OCI-LY3 (cell line): ENCODE data around the gene WDSUB1.
A peak's percentile ranks its signal among the peaks of the same experiment; 100 is the strongest.

Experiments used
- H2AFZ ChIP-seq: fragments of 200-600, 300-600 bp; shearing (Covaris generic); 2 replicates; pipeline ENCODE4 v1.6.0; 2014; ENCODE audit warnings: antibody characterized with exemption, low read depth, low read length
- H3K27ac ChIP-seq: fragments of 200-600, 300-600 bp; sonication (generic); 2 replicates; pipeline ENCODE4 v1.5.1; 2014; ENCODE audit warnings: mild to moderate bottlenecking, low read length, moderate library complexity, mixed read lengths
- H3K27me3 ChIP-seq: fragments of 200-600, 300-600 bp; sonication (generic); 2 replicates; pipeline ENCODE4 v1.6.1; 2014; ENCODE audit warnings: low read depth, low read length, mixed read lengths
- H3K36me3 ChIP-seq: fragments of 200-600, 300-600 bp; sonication (generic); replicated peaks from 2 replicates; pipeline ENCODE3; 2014; ENCODE audit warnings: low read depth, low read length, mixed read lengths
- H3K4me1 ChIP-seq: fragments of 300-600, 200-600 bp; sonication (generic); 2 replicates; pipeline ENCODE4 v1.6.1; 2014; ENCODE audit warnings: low read length, mixed read lengths
- H3K4me2 ChIP-seq: fragments of 200-600, 300-600 bp; sonication (generic); 2 replicates; pipeline ENCODE4 v1.6.1; 2014; ENCODE audit warnings: low read length, mixed read lengths
- H3K4me3 ChIP-seq: fragments of 300-600, 200-600 bp; sonication (generic); 2 replicates; pipeline ENCODE4 v1.5.1; 2014; ENCODE audit warnings: antibody characterized with exemption, mild to moderate bottlenecking, low read length, moderate library complexity
- H3K79me2 ChIP-seq: fragments of 300-600, 200-600 bp; shearing (Covaris generic); 2 replicates; pipeline ENCODE4 v1.6.1; 2014; ENCODE audit warnings: mild to moderate bottlenecking, low read length, mixed read lengths
- H3K9ac ChIP-seq: fragments of 300-600, 200-600 bp; shearing (Covaris generic); 2 replicates; pipeline ENCODE4 v1.6.0; 2014; ENCODE audit warnings: mild to moderate bottlenecking, low read length, moderate library complexity
- H3K9me3 ChIP-seq: fragments of 200-600, 300-600 bp; shearing (Covaris generic); 2 replicates; pipeline ENCODE4 v1.6.1; 2014; ENCODE audit warnings: low read length, mixed read lengths; ENCODE audit not compliant: insufficient read depth
- H4K20me1 ChIP-seq: fragments of 200-600, 300-600 bp; sonication (generic); 2 replicates; pipeline ENCODE4 v1.6.1; 2016; ENCODE audit warnings: low read length, mixed read lengths; ENCODE audit not compliant: insufficient read depth
- EZH2phosphoT487 ChIP-seq: fragments of 200-600 bp; shearing (Covaris generic); IDR thresholded peaks from 2 replicates; pipeline ENCODE4 v1.6.1; 2018; ENCODE audit warnings: antibody characterized with exemption, mixed run types, low read depth
- TF ChIP-seq, protein P1 (sequence below): fragments of 200-600, 300-600 bp; sonication (generic); IDR thresholded peaks from 2 replicates; pipeline ENCODE4 v1.5.1; 2014; ENCODE audit warnings: antibody characterized with exemption, low read length, low read depth

WDSUB1 gene

DNA sequence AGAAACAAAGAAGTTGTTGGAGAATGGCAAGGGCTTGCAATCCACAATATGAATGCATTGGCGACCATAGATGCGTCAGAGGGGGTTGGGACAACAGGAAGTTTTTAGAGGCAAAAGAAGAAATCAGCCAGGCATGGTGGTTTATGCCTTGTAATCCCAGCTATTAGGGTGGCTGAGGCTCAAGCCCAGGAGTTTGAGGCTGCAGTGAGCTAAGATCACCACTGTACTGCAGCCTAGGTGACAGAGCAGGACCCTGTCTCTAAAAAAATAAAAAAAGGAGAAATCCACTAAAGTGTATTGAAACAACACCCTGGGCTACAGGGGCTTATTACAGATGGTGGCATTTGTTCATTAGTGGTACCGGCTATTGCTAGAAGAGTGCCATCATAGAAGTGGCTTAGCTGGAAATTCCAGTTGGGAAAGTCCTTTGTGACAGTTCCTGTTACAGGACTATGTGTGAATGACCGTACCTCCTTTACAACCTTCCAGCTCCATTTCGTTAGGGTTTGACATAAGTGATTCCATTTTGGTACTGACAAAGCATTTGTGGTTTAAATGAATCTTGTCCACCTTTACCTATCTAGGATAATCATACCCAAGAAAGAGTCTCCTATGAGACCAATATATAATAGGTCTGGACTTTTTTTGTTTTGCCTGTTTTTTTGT, 10.7 kb upstream of the WDSUB1 start:
- Histone ChIP-seq H3K27ac (no peak overlapping the region), H3K4me2 (no peak overlapping the region), H3K9me3 (no peaks in the 10 kb centered on the region), H3K79me2 (no peaks in the 10 kb centered on the region), H3K9ac (no peak overlapping the region), H2AFZ (no peak overlapping the region), H3K36me3 (no peaks in the 10 kb centered on the region), H4K20me1 (no peaks in the 10 kb centered on the region), H3K4me3 (no peak overlapping the region), H3K27me3 (no peaks in the 10 kb centered on the region), H3K4me1 (no peaks in the 10 kb centered on the region)
- no peak for TF ChIP-seq EZH2phosphoT487
- TF ChIP-seq, protein P1, sequence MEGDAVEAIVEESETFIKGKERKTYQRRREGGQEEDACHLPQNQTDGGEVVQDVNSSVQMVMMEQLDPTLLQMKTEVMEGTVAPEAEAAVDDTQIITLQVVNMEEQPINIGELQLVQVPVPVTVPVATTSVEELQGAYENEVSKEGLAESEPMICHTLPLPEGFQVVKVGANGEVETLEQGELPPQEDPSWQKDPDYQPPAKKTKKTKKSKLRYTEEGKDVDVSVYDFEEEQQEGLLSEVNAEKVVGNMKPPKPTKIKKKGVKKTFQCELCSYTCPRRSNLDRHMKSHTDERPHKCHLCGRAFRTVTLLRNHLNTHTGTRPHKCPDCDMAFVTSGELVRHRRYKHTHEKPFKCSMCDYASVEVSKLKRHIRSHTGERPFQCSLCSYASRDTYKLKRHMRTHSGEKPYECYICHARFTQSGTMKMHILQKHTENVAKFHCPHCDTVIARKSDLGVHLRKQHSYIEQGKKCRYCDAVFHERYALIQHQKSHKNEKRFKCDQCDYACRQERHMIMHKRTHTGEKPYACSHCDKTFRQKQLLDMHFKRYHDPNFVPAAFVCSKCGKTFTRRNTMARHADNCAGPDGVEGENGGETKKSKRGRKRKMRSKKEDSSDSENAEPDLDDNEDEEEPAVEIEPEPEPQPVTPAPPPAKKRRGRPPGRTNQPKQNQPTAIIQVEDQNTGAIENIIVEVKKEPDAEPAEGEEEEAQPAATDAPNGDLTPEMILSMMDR = no peak

DNA sequence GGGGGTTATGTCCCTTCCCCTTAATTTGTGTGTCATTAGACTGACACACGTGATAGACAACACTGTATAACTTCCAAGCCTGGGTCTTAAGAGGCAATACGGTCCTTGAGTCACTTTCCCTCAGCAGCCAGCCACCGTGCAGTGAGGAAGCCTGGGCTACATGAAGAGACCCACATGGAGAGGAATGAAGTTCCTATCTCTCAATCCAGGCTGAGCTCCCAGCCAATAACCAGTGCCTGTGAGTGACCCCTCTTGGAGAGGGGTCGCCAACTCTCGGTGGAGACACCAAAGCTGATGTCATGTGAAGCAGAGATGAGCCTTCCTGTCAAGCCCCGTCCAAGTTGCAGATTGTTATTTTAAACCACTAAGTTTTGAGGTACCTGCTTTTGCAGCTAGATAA, 5.7 kb upstream of the WDSUB1 start:
- H3K79me2 ChIP-seq = no peaks in the 10 kb centered on the region
- no peak overlapping the region; the same call in 1 of the 2 replicates for H2AFZ ChIP-seq
- no peaks in the 10 kb centered on the region for H3K36me3 ChIP-seq
- no peak overlapping the region for H3K4me3 ChIP-seq
- H3K9ac ChIP-seq = no peak overlapping the region
- no peaks in the 10 kb centered on the region for H4K20me1 ChIP-seq
- H3K4me1 ChIP-seq = peaks cover 5% of the 10 kb centered on the region; the same call in 1 of the 2 replicates
- no peak overlapping the region for H3K4me2 ChIP-seq
- no peak overlapping the region for H3K27ac ChIP-seq
- TF ChIP-seq EZH2phosphoT487 = no peak
- no peaks in the 10 kb centered on the region for H3K9me3 ChIP-seq
- H3K27me3 ChIP-seq = no peaks in the 10 kb centered on the region

- no peak overlapping the region for H2AFZ ChIP-seq
- peaks cover 7% of the 10 kb centered on the region for H3K79me2 ChIP-seq
- no peaks in the 10 kb centered on the region for H3K9me3 ChIP-seq
- no peak overlapping the region for H3K4me2 ChIP-seq
- H4K20me1 ChIP-seq = no peaks in the 10 kb centered on the region
- no peaks in the 10 kb centered on the region for H3K27me3 ChIP-seq
- TF ChIP-seq, protein P1 = no peak
- H3K27ac ChIP-seq = no peak overlapping the region
- no peak overlapping the region for H3K9ac ChIP-seq
- peaks cover 11% of the 10 kb centered on the region for H3K4me1 ChIP-seq
- no peaks in the 10 kb centered on the region for H3K36me3 ChIP-seq
- no peak overlapping the region for H3K4me3 ChIP-seq
Observed at GRCh38 chr2:159290289-159290907, 3.9 kb upstream of the WDSUB1 start.

GRCh38 chr2:159287733-159288132, 1.2 kb upstream of the WDSUB1 start:
- Histone ChIP-seq H3K4me2 (peak overlapping the region; percentile 74; the same call in 1 of the 2 replicates), H3K36me3 (no peaks in the 10 kb centered on the region), H2AFZ (no peak overlapping the region), H3K9me3 (no peaks in the 10 kb centered on the region), H3K4me3 (no peak overlapping the region), H3K27ac (no peak overlapping the region), H3K27me3 (no peaks in the 10 kb centered on the region), H4K20me1 (no peaks in the 10 kb centered on the region), H3K4me1 (peaks cover 11% of the 10 kb centered on the region), H3K9ac (no peak overlapping the region), H3K79me2 (peaks cover 7% of the 10 kb centered on the region)
- no peak for TF ChIP-seq EZH2phosphoT487
- TF ChIP-seq, protein P1 = no peak
